Measurements from ENCODE around the gene FUT2. TPM values are rescaled to one million over a fixed set of nuclear protein-coding genes. Genes with fewer than 3 reads are reported as not detected.

Gene FUT2
- total and polyA plus RNA-seq, 10 of the 15 experiments (the other 5 are each of a cell fraction or from before 2014, with no cell fraction given), result 0.02 to 0.13 (median 0.07) TPM; not detected in 7

DNA sequence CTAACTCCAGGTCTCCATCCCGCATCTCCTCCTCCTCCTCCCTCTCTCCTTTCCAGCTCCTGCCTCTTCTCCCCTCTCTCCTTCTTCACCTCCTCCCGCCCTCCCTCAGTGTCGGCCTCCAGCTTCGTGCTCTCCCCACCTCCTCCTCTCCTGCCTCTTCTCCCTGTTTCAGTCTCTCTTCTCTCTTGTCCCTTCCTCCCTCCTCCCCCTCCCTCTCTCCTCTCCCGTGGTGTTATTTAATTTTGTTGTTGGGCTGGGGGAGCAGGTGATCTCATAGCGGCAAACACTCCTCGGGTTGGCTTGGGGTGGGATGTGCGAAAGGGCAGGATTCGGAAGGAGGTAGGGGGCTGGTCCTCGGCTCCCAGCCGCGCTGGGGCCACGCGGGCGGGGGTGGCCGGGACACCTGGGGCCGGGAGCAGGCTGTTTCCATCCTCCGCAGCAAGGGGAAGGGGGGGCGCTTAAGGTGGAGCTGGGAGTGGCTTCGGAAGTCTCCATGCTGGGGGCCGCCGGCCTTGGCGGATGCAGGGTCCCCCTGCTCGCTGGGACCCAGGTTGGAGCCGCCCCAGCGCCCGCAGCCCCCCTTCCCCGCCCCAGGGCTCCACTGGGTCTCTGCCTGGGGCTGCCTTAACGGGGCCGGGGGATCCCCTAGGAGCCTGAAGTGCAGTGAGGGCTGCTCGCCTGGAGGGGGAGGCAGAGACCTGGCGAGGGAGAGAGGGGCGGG is 49.6 kb upstream of the FUT2 start, which contains the start of gene CA11 (continued):
- TF ChIP-seq CEBPB (IDR thresholded peaks at IDR 0.05; ENCODE audit: borderline replicate concordance in 1 of 2, low read depth in 2 of 2, low read length in 2 of 2) (no peak), NR2C2 (IDR thresholded peaks at IDR 0.05; ENCODE audit: borderline replicate concordance, control insufficient read depth, insufficient read length, low read depth) (no peak), SP1 (IDR thresholded peaks at IDR 0.05; ENCODE audit: low read depth, low read length) (peak; percentile 30), BACH1 (IDR thresholded peaks at IDR 0.05; ENCODE audit: borderline replicate concordance) (peak; percentile 83)

- FAIRE-seq (no peak), DNase-seq (ENCODE audit: low read depth, low spot score) (no peak), ATAC-seq (no peak)
- Histone ChIP-seq H4K20me1 (ENCODE audit: control insufficient read depth, insufficient read depth) (no peaks in the 10 kb centered on the region), H2AFZ (ENCODE audit: control insufficient read depth, low read depth, low read length) (peak overlapping the region; percentile 88; the same call in 1 of the 2 replicates), H3K36me3 (ENCODE audit: control insufficient read depth in 2 of 2, insufficient read depth in 2 of 2, low read length in 1 of 2) (no peaks in the 10 kb centered on the region), H3K4me2 (ENCODE audit: control insufficient read depth, insufficient read depth) (peak overlapping the region; percentile 97; the same call in 1 of the 2 replicates), H3K79me2 (ENCODE audit: control insufficient read depth, insufficient read depth, low read length) (no peaks in the 10 kb centered on the region), H3K4me1 (ENCODE audit: control insufficient read depth, insufficient read depth, low read length) (peaks cover 21% of the 10 kb centered on the region), H3K27ac (ENCODE audit: control insufficient read depth, insufficient read depth) (0 out of 2 replicates have a peak overlapping the region, but pooled peaks have one; percentile 10), H3K9me3 (replicated peaks; ENCODE audit: control insufficient read depth, insufficient read depth, low read length) (no peaks in the 10 kb centered on the region), H3K27me3 (replicated peaks in 1 of 2; ENCODE audit: control insufficient read depth in 2 of 2, insufficient read depth in 2 of 2, low read length in 1 of 2) (no peaks in the 10 kb centered on the region), H3K9ac (ENCODE audit: control insufficient read depth, insufficient read depth, low read length) (no peak overlapping the region), H3K4me3 (peak overlapping the region; percentile 91; the same call in 1 of the 2 replicates)
- CTCF ChIA-PET, result interaction anchor here (0.9 to 3.6 kb wide), 11 partner anchors 10 to 353 kb away, joined by 3 to 31 read pairs (median 6); no protein-coding TSS in a partner anchor
- SMC1A ChIA-PET (ENCODE audit: uncharacterized antibody, unreplicated experiment), result interaction anchor here (1.3 to 2.4 kb wide), 5 partner anchors 27 to 347 kb away, joined by 3 to 11 read pairs (median 5); partner anchors contain the start of genes GYS1 and RUVBL2
- intact Hi-C loops (cut with micrococcal nuclease; ENCODE audit: unreplicated experiment) (loop anchor here (1.0 to 5.0 kb wide), 3 partner anchors 29 to 191 kb away; partner anchors contain the start of gene HSD17B14), in situ Hi-C loops (cut with MboI) (loop anchor here (5.0 to 25.0 kb wide), 2 partner anchors 191 to 1241 kb away; partner anchors contain the start of genes AKT1S1, HSD17B14, IL4I1 and TBC1D17)
- POLR2A ChIA-PET, result interaction anchor here (2.0 kb wide), 1 partner anchor 13 kb away, joined by 15 read pairs; no protein-coding TSS in a partner anchor
- BruUV-seq (replicated peaks), result no TSS peak
- 30% methylated on average over 3 of the region's 10 CpGs for WGBS (ENCODE audit: insufficient coverage, insufficient replicate concordance, low lambda C conversion rate, missing lambda C conversion rate)
- RAD21 ChIA-PET (ENCODE audit: unreplicated experiment), result interaction anchor here (1.6 to 2.0 kb wide), 4 partner anchors 28 to 347 kb away, joined by 4 to 7 read pairs (median 6); partner anchors contain the start of genes GYS1 and RUVBL2
- TF ChIP-seq CBX5 (IDR thresholded peaks at IDR 0.05; ENCODE audit: low read depth), result no peak
- peak; percentile 6 for TF ChIP-seq SIX5 (IDR thresholded peaks at IDR 0.05; ENCODE audit: low read depth, low read length, severe bottlenecking)
- no peak for TF ChIP-seq SMAD1 (IDR thresholded peaks at IDR 0.05; ENCODE audit: low read depth, partially characterized antibody)
- TF ChIP-seq NR2F1 (conservative IDR thresholded peaks at IDR 0.05), result no peak
- 0 out of 2 replicates have a peak, but pooled peaks have one; percentile 0 for TF ChIP-seq TARDBP (IDR thresholded peaks at IDR 0.05; ENCODE audit: borderline replicate concordance)
- no peak for TF ChIP-seq MYC (IDR thresholded peaks at IDR 0.05; ENCODE audit: insufficient read depth, insufficient read length, insufficient replicate concordance, low read length, severe bottlenecking)
- no peak for TF ChIP-seq YBX1 (IDR thresholded peaks at IDR 0.05)
- TF ChIP-seq CBFB (IDR thresholded peaks at IDR 0.05; ENCODE audit: low read depth), result no peak
- TF ChIP-seq POLR2A (IDR thresholded peaks at IDR 0.05; ENCODE audit: low read depth, low read length), result peak; percentile 63
- no peak for TF ChIP-seq MYB (IDR thresholded peaks at IDR 0.05; ENCODE audit: borderline replicate concordance, low read depth, low read length)
- no peak for TF ChIP-seq IRF3 (IDR thresholded peaks at IDR 0.05)
- TF ChIP-seq CREB1 (IDR thresholded peaks at IDR 0.05; ENCODE audit: low read depth), result no peak
- no peak for TF ChIP-seq JUNB (IDR thresholded peaks at IDR 0.05)
- TF ChIP-seq, protein P1, sequence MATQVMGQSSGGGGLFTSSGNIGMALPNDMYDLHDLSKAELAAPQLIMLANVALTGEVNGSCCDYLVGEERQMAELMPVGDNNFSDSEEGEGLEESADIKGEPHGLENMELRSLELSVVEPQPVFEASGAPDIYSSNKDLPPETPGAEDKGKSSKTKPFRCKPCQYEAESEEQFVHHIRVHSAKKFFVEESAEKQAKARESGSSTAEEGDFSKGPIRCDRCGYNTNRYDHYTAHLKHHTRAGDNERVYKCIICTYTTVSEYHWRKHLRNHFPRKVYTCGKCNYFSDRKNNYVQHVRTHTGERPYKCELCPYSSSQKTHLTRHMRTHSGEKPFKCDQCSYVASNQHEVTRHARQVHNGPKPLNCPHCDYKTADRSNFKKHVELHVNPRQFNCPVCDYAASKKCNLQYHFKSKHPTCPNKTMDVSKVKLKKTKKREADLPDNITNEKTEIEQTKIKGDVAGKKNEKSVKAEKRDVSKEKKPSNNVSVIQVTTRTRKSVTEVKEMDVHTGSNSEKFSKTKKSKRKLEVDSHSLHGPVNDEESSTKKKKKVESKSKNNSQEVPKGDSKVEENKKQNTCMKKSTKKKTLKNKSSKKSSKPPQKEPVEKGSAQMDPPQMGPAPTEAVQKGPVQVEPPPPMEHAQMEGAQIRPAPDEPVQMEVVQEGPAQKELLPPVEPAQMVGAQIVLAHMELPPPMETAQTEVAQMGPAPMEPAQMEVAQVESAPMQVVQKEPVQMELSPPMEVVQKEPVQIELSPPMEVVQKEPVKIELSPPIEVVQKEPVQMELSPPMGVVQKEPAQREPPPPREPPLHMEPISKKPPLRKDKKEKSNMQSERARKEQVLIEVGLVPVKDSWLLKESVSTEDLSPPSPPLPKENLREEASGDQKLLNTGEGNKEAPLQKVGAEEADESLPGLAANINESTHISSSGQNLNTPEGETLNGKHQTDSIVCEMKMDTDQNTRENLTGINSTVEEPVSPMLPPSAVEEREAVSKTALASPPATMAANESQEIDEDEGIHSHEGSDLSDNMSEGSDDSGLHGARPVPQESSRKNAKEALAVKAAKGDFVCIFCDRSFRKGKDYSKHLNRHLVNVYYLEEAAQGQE (IDR thresholded peaks at IDR 0.05; ENCODE audit: low read depth, low read length), result no peak
Observed at GRCh38 chr19:48646722-48647216, 49.0 kb upstream of the FUT2 start.

Data from GM12878 (cell line).